ENCODE measurements around the gene RHBDD1. TPM values are rescaled to one million over a fixed set of nuclear protein-coding genes. Genes with fewer than 3 reads are reported as not detected.

RHBDD1 gene
- total RNA-seq, 4 donors from 2014 or later = 15.0 to 21.0 (median 16.6) TPM

- TF ChIP-seq CTCF (IDR thresholded peaks at IDR 0.05; ENCODE audit: low read depth) = no peak
Measured at GRCh38 chr2:226799976-226800940, 35.6 kb upstream of the RHBDD1 start.

- no peak for TF ChIP-seq CTCF (IDR thresholded peaks at IDR 0.05; ENCODE audit: low read depth)
Measured at GRCh38 chr2:226800941-226801784, 34.7 kb upstream of the RHBDD1 start.

GRCh38 chr2:226802573-226802972, 33.3 kb upstream of the RHBDD1 start:
- no peak for TF ChIP-seq CTCF (IDR thresholded peaks at IDR 0.05; ENCODE audit: low read depth)

GRCh38 chr2:226803410-226803809, 32.4 kb upstream of the RHBDD1 start:
- TF ChIP-seq CTCF (IDR thresholded peaks at IDR 0.05; ENCODE audit: low read depth) = no peak

- no peak for TF ChIP-seq CTCF (IDR thresholded peaks at IDR 0.05; ENCODE audit: low read depth)
Measured at GRCh38 chr2:226813148-226813701, 22.6 kb upstream of the RHBDD1 start.

GRCh38 chr2:226818930-226819329, 16.9 kb upstream of the RHBDD1 start:
- no peak for TF ChIP-seq CTCF (IDR thresholded peaks at IDR 0.05; ENCODE audit: low read depth)

GRCh38 chr2:226825056-226825455, 10.8 kb upstream of the RHBDD1 start:
- no peak for TF ChIP-seq CTCF (IDR thresholded peaks at IDR 0.05; ENCODE audit: low read depth)
